Activated CD8-positive, alpha-beta memory T cell treated with anti-CD3 and anti-CD28 coated beads, Interleukin-2, amount 50 U/mL, for 1 hour (primary cell): ENCODE measurements around the gene EPHA5.

Experiments
- DNase-seq: peaks from one replicate; pipeline ENCODE4 v3.0.0-alpha.2; 2020; ENCODE audit errors: extremely low read depth

EPHA5 gene

DNA sequence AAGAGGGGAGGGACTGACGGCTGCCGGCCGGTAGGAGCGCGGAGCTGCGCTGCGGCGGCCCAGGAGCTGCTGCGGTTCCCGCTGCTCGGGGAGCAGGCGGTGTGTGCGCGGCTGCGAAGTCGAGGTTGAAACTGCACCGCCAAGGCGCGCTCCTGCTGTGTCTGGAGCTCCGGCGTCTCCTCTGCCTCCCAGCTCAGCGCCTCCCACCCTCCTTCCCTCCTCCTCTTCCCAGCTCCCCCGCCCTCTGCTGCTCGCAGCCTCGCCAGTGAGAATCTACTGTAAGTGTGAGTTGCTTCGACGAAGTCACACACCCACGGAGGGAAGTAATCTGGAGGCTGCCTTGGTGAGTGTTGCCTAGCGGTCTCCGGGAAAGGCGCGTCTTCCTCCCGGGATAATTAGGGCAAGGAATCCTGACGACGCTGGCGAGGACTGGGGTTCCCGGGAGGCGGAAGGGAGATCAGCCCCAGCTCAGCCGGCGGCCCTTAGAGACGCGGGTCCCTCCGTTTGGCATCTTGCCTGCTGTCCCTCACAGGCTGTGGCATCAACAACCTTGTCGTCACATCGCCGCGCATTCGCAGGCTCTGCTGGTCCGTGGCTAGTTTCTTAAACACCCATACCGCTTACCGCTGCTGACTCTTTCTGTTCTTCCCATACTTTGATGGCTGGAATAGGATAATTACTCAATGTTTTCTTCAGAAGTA is at the start of gene EPHA5:
TSS of gene EPHA5 (minus strand) at position 159 of the 701 bp plus-strand sequence. CDS start 747 bp downstream, outside the sequence.
- DNase-seq = no peak

DNA sequence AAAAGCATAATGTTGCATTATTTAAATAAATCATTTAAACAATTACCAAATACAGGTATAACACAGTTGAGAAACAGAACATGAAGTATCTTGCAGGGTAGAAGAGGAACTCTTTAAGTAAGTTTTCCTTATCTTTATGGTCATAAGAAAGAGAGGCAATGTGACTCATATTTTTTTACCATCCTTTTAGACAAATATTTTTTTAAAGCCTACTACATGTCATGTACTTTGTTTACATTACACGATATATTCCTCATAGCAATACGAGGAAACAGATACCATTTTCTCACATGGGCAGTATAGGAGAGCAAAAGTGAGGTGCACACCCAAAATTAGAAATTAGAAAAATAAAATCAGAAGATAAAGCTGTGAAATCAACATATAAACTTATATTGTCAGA is 49.3 kb upstream of the EPHA5 start:
- DNase-seq = no peak

DNA sequence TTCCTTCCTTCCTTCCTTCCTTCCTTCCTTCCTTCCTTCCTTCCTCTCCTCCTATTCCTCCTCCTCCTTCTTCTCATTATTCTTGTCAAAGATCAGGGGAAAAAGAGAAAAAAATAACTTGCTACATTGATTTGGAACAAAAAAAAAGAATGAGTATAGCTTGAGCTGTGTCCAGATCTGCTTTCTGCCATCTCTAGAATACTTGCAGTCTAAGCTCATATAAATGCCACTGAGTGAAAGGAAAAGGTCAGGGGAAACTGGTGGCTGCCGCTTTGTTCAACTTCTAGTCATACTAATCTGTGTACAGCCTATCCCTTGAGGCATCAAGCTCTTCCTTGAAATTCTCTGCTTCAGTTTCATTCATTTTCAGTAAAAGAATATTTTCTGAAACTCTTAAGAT is 28.3 kb upstream of the EPHA5 start:
- DNase-seq = no peak

DNA sequence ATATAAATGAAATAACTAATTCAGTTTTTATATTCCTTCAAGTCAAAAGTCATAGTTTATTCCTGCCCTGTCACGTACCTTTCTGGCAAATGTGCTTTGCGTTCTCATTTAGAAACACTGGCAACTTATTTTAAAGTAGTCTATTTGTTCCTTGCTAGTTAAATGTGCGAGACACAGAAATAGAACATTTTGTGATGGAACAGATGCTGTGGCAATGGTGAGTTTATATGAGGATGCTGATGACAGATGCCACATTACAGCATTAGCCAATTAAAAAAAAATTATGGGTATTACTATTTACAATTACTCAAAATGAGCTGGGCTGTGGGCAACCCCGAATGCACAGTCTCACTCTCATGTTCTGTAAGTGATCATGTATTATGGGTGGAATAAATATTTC is 26.1 kb upstream of the EPHA5 start:
- no peak for DNase-seq

DNA sequence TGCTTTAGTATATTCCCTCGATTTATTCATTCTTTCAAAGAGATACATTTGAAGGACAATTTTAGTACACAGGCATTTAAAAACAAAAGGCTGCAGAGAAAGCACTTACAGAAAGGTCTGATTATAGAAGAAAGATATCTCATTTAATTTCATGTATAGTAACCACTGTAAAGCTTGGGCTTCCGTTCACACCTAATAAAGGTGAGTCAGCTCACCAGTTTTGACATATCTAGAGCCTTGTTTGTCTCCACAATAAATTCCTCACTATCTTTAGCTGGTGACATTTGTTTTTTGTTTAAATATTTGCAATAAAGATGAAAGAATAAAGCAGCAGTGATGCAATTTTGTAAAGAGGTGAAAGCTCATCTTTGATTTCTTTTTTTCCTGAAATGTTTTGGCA is 1.1 kb upstream of the EPHA5 start:
- no peak for DNase-seq

DNA sequence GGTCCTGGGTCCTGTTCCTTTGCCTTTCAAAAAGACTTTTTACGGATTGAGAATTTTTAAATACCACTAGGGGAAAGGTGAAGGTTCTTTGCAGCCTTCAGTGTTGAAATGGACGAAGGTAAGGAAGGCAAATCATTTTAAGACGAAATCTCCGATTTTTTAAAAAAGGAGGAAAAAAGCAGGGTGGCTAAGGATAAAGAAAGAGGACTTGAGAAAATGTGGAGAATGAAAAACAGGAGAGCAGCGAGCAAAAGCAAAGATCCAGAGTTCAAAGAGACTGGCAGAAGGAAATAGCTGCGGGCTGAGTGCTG is 314 bp downstream of the EPHA5 start:
- DNase-seq = no peak

DNA sequence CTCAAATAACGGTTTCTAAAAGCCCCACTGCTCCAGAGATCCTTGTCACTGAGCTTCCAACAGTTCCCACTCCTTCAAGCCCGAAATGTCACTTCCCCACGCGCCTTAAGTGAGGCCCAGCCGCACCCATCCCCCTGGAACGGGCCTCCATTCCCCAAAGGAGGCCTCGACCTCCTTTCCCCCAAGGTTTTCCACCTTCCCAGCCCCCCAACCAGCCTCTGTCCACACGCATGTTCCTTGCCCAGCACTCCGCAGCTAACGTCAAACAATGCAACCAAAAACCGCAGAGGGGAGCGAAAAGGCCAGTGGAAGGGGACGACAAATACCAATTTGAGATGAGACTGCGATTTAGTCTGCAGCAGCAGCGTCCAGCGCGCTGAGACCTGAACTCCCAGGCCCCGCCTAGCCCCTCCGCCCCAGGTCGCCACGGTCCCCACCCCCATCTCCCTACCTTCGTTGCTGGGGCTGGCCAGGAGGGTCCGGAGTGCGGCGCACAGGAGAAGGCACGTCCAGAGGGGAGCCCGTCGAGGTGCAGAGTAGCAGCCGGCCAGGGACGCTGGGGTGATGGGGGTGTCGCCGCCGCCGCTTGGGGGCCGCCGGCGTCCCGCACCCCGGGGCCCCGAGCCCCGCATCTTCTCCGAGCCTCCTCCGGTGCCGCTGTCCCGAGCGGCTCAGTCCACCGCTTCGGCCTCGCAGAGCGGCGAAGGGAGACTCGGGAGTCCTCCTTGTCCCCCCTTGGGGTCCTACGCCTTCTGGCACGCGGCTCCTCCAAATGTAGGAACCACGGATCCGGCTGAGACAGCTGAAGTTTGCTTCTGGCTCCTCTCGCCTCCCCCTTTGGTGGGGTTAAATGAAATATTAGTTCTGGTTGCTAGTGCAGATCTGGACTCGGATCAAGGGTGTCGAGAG is 924 bp downstream of the EPHA5 start:
- DNase-seq = no peak

DNA sequence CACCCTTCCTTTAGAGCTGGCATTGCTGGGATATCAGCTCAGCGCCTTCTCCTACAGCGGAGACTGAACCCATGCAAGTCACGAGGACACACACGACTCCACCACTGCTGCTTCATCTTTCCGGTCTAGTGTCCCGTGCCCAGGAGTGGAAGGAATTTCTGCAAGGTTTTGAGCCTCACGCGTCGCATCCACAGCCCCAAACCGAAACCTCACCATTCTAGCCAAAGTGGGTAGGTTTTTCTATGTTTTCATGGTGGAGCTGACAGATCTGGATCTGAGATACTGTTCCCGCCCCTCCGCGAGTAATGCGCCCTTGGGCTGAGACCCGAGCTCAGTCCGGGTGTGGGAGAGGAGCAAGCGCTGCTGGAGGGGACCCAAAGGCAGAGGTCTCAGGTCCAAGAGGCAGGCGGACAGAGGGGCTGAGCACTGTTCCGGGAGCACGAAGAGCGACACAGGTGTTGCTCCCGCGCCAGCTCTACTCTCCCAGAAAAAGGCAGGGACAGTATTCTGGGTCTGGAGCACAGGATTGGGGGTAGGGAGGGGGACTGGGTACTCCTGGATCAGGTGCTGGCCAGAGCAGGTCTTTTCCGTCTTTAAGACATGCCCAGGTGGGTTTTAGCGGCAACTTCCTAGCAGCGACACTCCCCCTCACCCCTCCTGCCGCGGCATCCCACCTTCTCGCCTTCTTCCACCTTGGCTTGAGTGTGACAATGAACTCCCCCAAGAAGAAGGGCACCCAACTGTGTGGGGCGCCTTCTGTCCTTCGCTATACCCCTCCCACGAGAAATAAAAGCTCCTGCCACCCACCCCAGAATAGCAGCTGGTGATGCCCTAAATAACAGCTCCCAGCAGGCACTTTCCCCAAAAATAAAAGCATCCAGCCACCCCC is 1.8 kb downstream of the EPHA5 start:
- DNase-seq = no peak

DNA sequence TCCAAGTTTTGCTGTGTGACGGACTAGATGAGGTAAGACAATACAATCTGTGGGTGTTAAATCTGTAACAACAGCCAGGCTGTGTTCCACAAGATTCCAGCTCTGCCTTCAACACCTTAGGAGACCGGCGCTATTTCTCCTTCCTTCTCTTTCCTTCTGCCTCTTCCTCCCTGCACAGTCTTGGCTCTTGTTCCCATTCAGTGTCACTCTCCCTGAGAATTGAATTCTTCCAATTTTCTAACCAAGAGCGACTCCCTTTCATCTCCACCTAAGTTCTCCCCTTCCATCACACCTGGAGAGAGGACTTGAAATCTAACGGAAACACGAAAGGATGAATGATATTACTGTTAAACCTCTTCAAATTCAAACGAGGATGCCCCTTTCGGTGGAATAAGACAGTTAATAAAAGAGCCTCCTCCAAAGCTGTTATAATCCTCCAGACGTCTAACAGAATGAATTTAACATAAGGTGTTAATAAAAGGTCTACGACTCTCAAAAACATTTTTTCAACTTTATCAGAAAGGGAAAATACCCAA is 2.7 kb downstream of the EPHA5 start:
- no peak for DNase-seq

DNA sequence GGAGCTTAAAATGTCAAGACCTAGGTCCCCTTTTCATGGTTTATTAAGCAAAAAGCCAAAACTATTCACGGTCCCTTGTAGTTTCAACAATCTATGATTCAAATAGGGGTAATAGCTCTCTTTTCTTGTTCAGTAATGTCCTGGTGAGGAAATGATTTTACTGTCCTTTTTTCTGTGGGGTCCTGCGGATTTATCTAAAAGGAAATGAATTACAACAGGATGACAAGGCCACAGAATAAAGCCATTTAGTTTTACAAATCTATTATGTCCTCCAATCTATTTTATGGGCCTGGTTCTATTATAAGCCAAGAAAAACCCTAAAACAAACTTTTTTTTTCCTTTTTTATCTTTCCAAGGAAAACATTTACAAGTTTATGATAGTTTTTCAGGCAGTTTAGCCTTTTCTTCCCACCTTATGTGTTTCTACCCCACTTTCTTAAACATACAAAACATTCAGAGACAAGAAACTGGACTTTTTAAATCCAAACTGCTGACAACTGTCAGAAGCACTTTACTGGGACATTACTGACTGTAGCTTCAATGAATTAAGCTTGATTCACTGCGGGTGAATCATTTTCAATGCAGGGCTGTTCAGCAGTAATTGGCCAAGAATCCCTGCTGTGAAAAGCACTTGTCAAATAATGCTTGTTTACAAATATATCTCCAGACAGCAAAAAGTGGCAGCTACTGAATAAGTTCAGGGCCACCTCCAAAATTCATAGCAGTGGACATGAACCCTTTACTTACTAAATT is 4.3 kb downstream of the EPHA5 start:
- no peak for DNase-seq

DNA sequence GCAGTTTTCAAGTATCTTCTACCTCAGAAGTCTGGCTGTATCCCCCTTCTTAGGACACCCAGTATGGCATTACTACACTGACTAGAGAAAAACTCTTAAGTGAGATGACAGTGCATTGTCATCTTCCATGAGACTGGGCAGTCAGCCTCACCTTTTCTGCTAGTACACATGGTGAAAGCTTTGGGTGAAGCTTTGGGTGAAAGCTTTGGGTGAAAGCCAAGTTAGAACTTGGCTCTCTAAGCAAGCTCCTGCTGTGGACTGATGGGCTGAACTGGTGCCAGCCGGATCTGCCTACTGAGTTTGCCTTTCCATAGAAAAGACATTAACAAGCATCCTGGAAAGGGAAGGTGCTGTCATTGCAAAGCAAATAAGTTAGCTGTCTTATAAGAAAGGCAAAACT is 8.8 kb downstream of the EPHA5 start:
- DNase-seq = no peak

DNA sequence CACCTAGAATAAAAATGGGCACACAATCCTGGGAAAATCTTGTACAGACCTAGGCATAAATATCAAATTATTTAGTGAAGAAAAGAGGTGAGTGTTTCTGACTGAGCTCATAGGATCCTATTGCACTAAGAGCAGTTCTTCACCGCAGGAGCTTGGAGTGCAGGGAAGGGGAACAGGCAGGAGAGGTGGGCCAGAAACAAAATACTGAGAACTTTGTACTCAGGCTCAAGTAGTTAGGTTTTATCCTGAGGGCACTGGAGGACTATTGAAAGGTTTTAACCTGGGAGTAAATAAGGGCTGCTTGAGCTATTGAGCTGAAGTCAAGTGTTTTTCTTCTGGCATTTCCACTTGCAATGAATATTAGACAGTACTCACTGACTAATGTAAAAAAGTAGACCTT is 12.2 kb downstream of the EPHA5 start:
- DNase-seq = no peak

DNA sequence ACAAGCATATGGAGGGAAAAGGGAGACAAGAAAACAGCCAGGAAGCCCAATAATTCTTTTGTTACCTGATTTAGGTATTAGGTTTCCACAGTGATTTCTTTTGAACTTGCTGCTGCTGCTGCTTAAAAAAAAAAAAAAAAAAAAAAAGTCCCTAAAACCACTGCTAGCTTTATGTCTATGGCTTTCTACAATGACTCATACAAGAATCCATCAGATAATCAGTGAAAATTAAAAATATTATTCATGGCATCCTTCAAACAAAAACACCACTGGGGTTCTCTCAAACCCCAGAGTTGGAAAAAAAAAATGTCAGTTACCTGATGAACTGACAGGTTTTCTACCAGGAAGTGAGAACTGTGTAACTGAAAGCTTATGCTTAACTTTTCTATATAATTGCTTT is 14.3 kb downstream of the EPHA5 start:
- DNase-seq = no peak

DNA sequence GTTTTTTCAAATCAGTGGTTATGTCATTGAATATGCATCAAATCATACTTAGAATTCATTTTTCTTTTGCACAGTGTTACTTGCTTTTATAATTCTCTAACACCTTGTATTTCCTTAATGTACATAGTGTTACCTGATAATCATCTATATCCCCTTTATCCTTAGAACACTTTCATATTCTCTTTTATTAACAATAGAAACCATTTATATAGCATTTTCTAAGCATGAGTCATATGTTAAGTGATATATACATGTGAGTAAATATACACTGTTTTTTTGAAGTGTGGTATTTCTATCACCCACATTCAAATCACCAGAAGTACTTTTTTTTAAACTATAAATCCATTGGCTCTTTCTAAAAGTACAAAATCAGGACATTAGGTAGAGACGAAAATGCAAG is 15.3 kb downstream of the EPHA5 start:
- DNase-seq = no peak

DNA sequence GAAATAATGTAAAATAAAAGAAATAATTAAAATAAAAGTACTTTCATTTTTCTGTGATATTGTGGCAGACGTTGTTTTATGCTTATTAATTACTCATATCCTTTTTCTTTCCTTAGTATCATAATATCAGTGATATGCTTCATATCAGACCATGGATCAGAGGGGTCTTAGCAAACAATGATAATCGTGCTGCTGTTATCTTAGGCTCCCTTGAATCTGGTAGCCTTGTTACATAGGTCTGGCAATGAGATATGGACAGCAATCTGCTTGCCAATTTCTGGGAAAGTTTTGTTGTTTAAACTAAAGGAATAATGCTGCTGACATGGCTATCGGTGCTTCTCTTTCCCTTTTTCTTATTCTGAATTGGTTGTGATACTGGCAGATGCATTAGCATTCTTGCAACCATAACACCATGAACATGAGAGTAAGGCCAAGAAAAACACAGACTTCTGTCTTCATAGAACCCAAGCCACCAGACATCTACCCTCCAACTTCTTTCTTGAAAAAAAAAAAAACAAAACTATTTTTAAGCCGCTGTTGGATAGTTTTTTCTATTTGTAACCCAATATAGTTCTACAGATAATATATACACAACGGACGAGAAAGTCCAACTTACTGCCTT is 16.4 kb downstream of the EPHA5 start:
- no peak for DNase-seq

DNA sequence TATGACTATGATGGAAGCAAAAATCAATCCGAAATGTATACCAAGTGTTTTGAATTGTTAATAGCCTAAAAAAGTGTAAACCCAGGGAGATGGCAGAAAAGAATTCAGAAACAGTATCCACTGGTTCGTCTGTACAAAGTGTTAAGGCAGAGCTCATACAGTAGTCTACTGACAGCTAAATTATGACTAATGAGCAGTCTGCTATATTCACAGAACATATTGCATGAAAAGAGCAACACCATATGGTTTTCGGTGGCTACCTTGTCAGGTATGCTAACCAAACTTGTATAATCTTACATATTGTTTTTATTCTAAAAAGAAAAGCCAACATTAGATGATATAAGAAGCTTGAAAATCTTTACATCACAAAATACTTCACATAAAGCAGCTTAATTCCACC is 18.5 kb downstream of the EPHA5 start:
- DNase-seq = no peak

DNA sequence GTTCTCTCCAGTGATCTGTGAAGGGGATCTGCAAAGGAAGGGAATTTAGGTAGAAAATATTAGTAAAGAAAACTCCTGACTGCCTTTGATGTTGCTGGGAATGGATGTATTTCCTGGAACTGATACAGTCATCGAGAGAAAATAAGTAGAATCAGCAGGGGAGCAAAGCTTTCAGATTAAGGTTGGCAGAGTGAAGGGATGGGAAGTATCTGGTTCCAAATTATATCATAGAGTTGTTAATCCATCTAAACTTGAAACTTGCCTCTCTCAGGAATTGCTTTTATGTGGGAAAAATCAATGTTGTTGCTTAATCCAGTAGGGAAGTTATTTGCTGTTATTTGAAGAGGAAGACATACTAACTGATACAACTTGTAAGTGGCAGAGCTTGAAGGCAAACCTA is 19.3 kb downstream of the EPHA5 start:
- no peak for DNase-seq

DNA sequence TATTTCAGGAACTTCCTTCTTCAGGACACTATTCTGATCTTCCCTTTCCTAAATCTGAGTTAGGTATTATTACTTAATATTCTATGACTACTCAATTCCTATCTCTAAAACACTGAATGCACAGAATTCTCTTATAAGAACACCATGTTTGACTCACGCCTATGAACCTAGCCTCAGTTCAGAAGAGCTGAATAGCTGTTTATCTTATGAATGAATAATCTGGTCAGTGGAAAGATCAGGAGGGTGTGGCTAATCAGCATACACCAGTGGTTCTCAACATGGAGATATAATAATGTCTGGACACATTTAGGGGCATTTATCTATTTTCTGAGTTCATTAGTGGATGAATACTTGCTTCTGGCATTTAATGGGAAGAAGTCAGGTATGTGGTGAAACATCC is 24.2 kb downstream of the EPHA5 start:
- no peak for DNase-seq

DNA sequence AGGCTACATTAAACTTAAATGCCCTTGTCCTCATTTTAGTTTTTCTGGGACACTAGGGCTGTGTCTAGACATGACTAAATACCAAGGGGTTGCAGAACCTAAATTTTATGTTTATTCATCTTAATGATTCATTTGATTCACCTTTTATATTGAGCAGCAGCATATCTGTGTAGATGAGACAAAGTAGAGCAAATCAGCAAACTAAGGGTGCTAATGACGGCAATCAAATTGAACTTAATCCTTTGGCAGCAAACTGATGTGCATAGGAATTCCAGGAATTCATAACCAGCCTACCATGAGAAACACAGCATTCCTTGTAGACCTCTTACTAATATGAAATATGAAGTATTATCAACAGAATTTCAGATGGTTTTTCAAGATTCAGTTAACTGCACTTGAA is 25.1 kb downstream of the EPHA5 start:
- no peak for DNase-seq

DNA sequence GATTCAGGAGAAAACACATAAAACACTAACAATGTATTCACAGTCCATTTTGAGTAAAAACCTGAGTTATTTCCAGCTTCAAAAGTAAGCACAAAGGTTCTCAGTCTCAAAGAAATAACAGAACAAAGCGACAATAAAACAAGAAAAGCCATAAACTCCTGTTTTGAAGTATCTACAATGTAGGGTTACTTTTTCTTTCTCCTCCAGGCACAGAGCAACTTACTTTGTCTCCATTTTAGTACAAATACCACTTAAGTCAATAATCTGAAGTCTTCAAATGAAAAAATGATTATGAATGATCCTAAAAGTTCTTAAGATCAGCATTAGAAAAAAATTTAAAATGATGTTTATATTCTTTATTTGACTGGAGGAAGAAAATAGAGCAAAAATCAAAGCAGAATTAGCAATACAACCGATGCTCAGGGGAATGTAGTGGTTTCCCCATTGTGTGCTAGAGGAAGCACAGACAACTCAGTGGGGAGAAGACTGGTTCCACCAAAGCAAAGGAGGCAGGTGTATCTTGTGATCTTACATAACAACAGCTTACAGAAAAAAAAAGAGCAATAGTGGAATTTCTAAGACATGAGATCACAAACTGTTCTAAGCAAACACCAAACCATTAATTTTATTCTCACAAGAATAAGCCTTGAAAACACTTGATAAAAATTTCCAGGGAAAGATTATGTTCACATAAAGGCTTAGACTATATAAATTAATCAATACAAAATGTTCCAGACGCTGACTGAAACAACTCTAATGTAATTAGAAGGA is 35.1 kb downstream of the EPHA5 start:
- DNase-seq = no peak
